Germinal center (tissue), 1 donor: ENCODE measurements around the gene ITGB2.

ENCODE experiments used
- DNase-seq: peaks from one replicate; pipeline ENCODE4 v3.0.0; 2012; ENCODE audit warnings: mixed read lengths, low spot score

The ITGB2 gene

GRCh38 chr21:44910229-44911067 is 10.3 kb downstream of the ITGB2 start:
- DNase-seq, result no peak

DNA sequence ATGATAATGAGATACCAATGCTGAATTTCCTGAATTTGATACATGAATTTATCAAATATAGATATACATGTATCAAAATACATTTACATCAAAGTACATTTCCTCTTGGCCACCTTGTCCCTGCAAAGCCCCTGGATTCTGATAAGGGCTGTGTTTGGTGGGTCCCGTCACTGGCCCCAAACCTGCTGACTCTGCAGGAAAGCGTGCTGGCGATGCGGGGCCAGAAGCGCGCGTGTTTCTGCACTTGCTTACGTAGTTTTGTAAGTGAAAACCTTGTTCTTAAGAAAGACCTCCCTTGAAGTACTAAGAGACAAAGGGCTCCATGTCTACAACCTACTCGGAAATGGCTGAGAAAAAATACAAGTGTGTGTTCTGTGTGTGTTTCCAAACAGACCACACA is 11.0 kb downstream of the ITGB2 start:
- no peak for DNase-seq

- DNase-seq, result no peak
Measured at GRCh38 chr21:44908908-44909307, 11.8 kb downstream of the ITGB2 start.

DNA sequence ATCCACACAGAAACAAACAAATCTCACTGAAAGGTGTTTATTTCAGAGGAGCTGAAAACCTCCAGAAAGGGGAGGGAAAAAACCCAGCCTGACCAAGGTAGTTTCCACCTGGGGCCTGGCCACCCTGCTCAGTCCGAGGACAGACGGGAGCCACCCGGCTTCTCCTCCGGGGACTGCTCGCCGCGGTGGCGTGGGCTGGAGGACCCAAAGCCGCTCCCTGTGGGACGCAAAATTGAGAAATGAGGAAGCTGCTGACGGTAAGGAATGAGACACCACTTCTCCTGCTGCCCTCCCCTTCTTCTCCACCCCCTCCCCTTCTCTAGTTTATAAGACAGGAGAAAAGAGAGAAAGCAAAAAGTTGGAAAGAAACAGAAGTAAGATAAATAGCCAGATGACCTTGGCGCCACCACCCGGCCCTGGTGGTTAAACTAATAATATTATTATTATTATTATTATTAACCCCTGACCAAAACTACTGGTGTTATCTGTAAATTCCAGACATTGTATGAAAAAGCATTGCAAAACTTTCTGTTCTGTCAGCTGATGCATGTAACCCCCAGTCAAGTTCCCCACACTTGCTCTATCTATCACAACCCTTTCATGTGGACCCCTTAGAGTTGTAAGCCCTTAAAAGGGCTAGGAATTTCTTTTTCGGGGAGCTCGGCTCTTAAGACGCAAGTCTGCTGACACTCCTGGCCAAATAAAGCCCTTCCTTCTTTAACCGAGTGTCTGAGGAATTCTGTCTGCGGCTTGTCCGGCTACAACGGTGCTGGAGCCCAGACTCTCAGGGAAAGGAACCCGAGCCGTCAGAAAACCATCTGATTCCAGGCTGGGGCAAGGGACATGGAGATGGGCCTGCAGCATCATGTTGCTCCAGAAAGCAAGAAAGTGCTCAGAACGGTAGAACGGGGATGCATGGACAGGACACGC is 12.5 kb downstream of the ITGB2 start:
- no peak for DNase-seq

DNA sequence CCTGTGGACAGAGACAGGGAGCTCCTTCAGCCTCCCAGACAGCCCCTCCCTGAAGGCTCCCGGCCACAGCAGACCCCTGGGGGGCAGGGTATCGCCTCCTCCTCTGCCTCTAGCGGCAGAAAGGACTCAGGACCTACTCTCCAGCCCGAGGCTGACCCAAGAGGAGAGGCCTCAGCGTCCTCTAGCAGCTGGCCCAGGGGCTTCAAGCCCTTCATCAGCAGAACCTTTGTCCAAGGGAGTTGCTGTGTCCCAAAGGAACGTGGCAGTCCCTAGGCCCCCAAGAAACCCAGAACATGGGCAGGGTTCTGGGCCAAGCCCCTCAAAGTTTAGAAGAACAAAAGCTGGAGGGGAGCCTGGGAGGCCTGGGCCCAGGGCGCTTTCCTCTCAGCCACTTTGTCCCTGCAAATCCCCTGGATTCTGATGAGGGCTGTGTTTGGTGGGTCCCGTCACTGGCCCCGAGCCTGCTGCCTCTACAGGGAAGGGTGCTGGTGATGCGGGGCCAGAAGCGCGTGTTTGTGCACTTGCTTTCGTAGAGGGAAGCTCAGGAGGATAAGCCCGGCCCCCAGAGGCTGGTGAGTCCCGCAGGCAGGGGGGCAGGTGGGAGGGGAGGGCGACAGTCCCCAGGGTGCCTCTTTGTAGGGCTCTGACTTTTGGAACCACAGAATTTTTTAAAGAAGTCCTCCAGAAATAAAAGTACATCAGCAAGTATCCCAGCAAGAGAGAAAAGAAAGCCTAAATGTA is 13.3 kb downstream of the ITGB2 start:
- no peak for DNase-seq

- DNase-seq, result no peak
Measured at GRCh38 chr21:44905728-44906090, 15.0 kb downstream of the ITGB2 start.

GRCh38 chr21:44905016-44905727 is 15.5 kb downstream of the ITGB2 start:
- no peak for DNase-seq

GRCh38 chr21:44904141-44904923 is 16.4 kb downstream of the ITGB2 start:
- DNase-seq, result no peak

- DNase-seq, result no peak
Measured at GRCh38 chr21:44903689-44904088, 17.0 kb downstream of the ITGB2 start.

GRCh38 chr21:44903050-44903685 is 17.5 kb downstream of the ITGB2 start:
- no peak for DNase-seq

DNA sequence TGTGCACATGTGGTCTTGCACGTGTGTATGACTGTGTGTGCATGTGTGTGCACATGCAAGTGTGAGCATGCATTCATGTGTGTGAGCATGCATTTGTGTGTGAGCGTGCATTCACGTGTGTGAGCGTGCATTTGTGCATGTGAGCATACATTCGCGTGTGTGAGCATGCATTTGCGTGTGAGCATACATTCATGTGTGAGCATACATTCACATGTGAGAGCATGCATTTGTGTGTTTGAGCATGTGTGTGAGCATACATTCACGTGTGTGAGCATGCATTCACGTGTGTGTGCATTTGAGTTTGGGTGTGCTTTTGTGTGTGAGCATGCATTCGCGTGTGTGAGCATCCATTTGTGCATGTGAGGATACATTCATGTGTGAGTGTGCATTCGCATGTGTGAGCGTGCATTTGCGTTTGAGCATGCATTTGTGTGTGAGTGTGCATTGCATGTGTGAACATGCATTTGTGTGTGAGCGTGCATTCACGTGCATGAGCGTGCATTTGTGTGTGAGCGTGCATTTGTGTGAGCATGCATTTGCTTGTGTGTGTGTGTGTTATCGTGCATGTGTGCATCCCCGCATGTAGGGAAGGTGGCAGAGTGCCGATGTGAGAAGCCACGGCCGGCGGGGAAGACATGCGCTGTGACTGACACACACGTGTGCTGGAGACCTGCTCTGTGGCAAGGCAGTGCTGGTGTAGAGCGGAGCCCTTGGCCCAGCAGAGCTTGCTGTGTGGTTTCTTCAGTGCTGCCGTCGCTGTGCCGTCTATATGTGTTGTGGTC is 18.2 kb downstream of the ITGB2 start:
- no peak for DNase-seq

DNA sequence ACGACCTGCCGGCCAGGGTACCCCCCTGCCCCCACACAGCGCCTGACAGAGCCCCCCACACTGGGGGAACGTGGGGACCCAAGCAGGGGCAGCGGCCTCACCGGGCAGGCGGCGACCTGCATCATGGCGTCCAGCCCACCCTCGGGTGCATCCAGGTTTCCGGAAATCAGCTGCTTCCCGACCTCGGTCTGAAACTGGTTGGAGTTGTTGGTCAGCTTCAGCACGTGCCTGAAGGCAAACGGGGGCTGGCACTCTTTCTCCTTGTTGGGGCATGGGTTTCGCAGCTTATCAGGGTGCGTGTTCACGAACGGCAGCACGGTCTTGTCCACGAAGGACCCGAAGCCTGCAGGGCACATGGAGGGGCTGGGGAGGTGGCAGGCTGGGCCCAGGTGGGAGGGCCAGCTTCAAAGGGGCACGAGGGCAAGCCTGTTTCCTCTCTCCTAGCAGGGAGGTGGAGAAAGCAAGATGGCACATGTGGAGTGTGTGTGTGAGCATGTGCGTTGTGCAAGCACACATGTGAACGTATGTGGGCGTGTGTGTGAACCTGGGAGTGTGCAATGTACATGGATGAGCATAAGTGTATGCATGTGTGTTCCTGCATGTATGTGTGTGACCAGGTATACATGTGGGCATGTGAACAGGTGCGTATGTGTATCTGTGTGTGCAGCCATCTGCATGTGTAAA is 19.2 kb downstream of the ITGB2 start:
- no peak for DNase-seq

- no peak for DNase-seq
Measured at GRCh38 chr21:44900559-44901251, 20.0 kb downstream of the ITGB2 start.

DNA sequence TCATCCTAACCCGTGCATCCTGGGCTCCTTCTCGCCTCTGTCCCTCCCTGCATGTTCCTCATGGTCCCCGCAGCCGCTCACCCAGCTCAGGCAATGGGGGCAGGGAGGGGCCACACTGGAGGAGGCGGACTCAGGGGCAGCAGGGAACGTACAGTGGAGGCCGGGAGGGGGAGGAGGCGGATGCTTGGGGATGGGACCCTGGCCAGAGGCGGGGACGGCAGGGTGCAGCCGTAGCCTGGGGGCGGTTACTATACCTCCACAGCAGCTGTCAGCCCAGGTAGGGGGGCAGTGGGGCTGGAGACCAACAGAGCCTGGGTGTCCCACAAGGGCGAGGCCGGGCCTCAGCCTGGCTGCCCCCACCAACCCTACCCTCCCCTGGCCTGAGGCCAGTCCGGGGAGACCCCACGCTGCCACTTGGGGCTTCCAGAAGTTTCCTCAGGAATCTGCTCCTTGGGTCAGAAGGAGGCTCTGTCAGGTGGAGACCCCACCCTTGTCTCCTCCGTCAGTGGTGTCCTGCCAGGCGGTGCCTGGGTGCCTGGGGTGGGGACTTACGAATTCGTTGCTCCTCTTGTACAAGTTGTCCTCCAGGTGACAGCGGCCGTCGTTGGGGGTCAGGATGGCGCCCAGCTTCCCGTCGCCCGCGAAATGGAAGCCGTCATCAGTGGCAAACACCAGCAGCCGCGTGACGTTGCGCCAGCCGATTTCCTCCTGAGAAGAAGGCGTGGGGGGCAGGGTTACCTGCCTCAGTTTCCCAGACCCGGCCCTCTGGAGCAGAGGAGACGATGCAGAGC is 20.7 kb downstream of the ITGB2 start:
- no peak for DNase-seq

GRCh38 chr21:44898851-44899767 is 21.6 kb downstream of the ITGB2 start:
- DNase-seq, result no peak

GRCh38 chr21:44898011-44898488 is 22.6 kb downstream of the ITGB2 start:
- no peak for DNase-seq
